NCI-H446 treated with DMSO at 0.1 percent for 48 hours (cell line): ENCODE measurements around the gene C11orf91.
"Not testable (repeated sequence)": the region's sequence is repeated elsewhere in the genome, so short reads cannot be mapped to it uniquely, and the experiment has no call there.

Experiments used
- DNase-seq: peaks from one replicate; lab custom pipeline; 2025; lab: John Stamatoyannopoulos, UW

Gene C11orf91

GRCh38 chr11:33721426-33721825 is 20.8 kb upstream of the C11orf91 start:
- peak; percentile 75 for DNase-seq

GRCh38 chr11:33719587-33719986 is 19.0 kb upstream of the C11orf91 start:
- DNase-seq: no peak

GRCh38 chr11:33718440-33718839 is 17.8 kb upstream of the C11orf91 start:
- DNase-seq: no peak

- DNase-seq: no peak
These were observed 15.6 kb upstream of the C11orf91 start for GRCh38 chr11:33716243-33716642.

- DNase-seq: no peak
These were observed 13.3 kb upstream of the C11orf91 start for GRCh38 chr11:33713856-33714398.

- no peak for DNase-seq
These were observed 12.7 kb upstream of the C11orf91 start for GRCh38 chr11:33713151-33713855.

- no peak for DNase-seq
These were observed 11.8 kb upstream of the C11orf91 start for GRCh38 chr11:33712436-33712835.

GRCh38 chr11:33709466-33709865 is 8.8 kb upstream of the C11orf91 start:
- DNase-seq: peak; percentile 55

- DNase-seq: no peak
These were observed 8.4 kb upstream of the C11orf91 start for GRCh38 chr11:33708985-33709384.

- not testable (repeated sequence) for DNase-seq
These were observed 7.2 kb upstream of the C11orf91 start for GRCh38 chr11:33707831-33708230.

- no peak for DNase-seq
These were observed 6.3 kb upstream of the C11orf91 start for GRCh38 chr11:33706966-33707365.

GRCh38 chr11:33706546-33706945 is 5.9 kb upstream of the C11orf91 start:
- DNase-seq: no peak

GRCh38 chr11:33704240-33705002 is 3.8 kb upstream of the C11orf91 start:
- DNase-seq: no peak

GRCh38 chr11:33703788-33704187 is 3.2 kb upstream of the C11orf91 start:
- no peak for DNase-seq

GRCh38 chr11:33703234-33703633 is 2.6 kb upstream of the C11orf91 start:
- DNase-seq: no peak

- DNase-seq: no peak
These were observed 940 bp upstream of the C11orf91 start for GRCh38 chr11:33701302-33702230.

- no peak for DNase-seq
These were observed 544 bp downstream of the C11orf91 start for GRCh38 chr11:33700063-33700501.

GRCh38 chr11:33699515-33700062 is 1.0 kb downstream of the C11orf91 start:
- DNase-seq: no peak

- no peak for DNase-seq
These were observed 1.7 kb downstream of the C11orf91 start for GRCh38 chr11:33698921-33699320.

- no peak for DNase-seq
These were observed 2.6 kb downstream of the C11orf91 start for GRCh38 chr11:33697997-33698396.

GRCh38 chr11:33696931-33697638 is 3.5 kb downstream of the C11orf91 start:
- DNase-seq: peak; percentile 59
